Epithelial cell of prostate (primary cell): Measurements from ENCODE around the gene TBCCD1.
"Not testable (repeated sequence)": the region's sequence is repeated elsewhere in the genome, so short reads cannot be mapped to it uniquely, and the experiment has no call there.

Source experiments
- DNase-seq: peaks from one replicate; pipeline ENCODE4 v3.0.0-alpha.2; 2011; ENCODE audit warnings: low read depth, low spot score
- H3K27ac ChIP-seq: fragments of 450-650 bp; 2 replicates; pipeline ENCODE4 v1.5.1; 2017; ENCODE audit warnings: mild to moderate bottlenecking

The TBCCD1 gene

GRCh38 chr3:186564586-186564985, 2.6 kb downstream of the TBCCD1 start:
- no peak overlapping the region for H3K27ac ChIP-seq
- no peak for DNase-seq

GRCh38 chr3:186552408-186553031, 14.6 kb downstream of the TBCCD1 start:
- DNase-seq, result no peak
- no peak overlapping the region for H3K27ac ChIP-seq

GRCh38 chr3:186551387-186551786, 15.8 kb downstream of the TBCCD1 start:
- H3K27ac ChIP-seq, result no peak overlapping the region
- DNase-seq, result no peak

GRCh38 chr3:186549497-186549896, 17.6 kb downstream of the TBCCD1 start:
- H3K27ac ChIP-seq, result no peak overlapping the region
- no peak for DNase-seq

- no peak for DNase-seq
- peak within 1 kb of the TSS; percentile 21 for H3K27ac ChIP-seq
These were observed 22.9 kb downstream of the TBCCD1 start, which contains the start of gene CRYGS for GRCh38 chr3:186544281-186544680. CRYGS (minus strand) TSS chr3:186544380; CDS start chr3:186544326, 54 bp downstream.

GRCh38 chr3:186540835-186541226, 26.3 kb downstream of the TBCCD1 start:
- DNase-seq, result no peak
- H3K27ac ChIP-seq, result peak overlapping the region; percentile 46

- peak; percentile 36 for DNase-seq
- peak overlapping the region; percentile 46 for H3K27ac ChIP-seq
These were observed 26.8 kb downstream of the TBCCD1 start for GRCh38 chr3:186540221-186540834.

- no peak overlapping the region for H3K27ac ChIP-seq
- DNase-seq, result no peak
These were observed 28.4 kb downstream of the TBCCD1 start for GRCh38 chr3:186538779-186539178.

- DNase-seq, result no peak
- no peak overlapping the region for H3K27ac ChIP-seq
These were observed 30.0 kb downstream of the TBCCD1 start for GRCh38 chr3:186536883-186537844.

- H3K27ac ChIP-seq, result no peak overlapping the region
- no peak for DNase-seq
These were observed 32.9 kb downstream of the TBCCD1 start for GRCh38 chr3:186534113-186534669.

GRCh38 chr3:186532598-186533072, 34.5 kb downstream of the TBCCD1 start:
- H3K27ac ChIP-seq, result no peak overlapping the region
- no peak for DNase-seq

- H3K27ac ChIP-seq, DNase-seq: not testable (repeated sequence)
These were observed 35.4 kb downstream of the TBCCD1 start for GRCh38 chr3:186531694-186532093.

- no peak for DNase-seq
- H3K27ac ChIP-seq, result no peak overlapping the region
These were observed 36.7 kb downstream of the TBCCD1 start for GRCh38 chr3:186530415-186530814.

GRCh38 chr3:186529201-186529999, 37.7 kb downstream of the TBCCD1 start:
- DNase-seq, result no peak
- no peak overlapping the region for H3K27ac ChIP-seq

- H3K27ac ChIP-seq, result no peak overlapping the region
These were observed 40.9 kb downstream of the TBCCD1 start for GRCh38 chr3:186526256-186526606.

GRCh38 chr3:186525369-186526255, 41.5 kb downstream of the TBCCD1 start:
- no peak overlapping the region for H3K27ac ChIP-seq
- DNase-seq, result no peak

More at GRCh38 chr3:186526256-186526606, 40.9 kb downstream of the TBCCD1 start:
- no peak for DNase-seq

GRCh38 chr3:186524616-186525015, 42.5 kb downstream of the TBCCD1 start:
- no peak overlapping the region for H3K27ac ChIP-seq
- DNase-seq, result no peak

- H3K27ac ChIP-seq, result no peak overlapping the region
- DNase-seq, result no peak
These were observed 43.7 kb downstream of the TBCCD1 start for GRCh38 chr3:186523434-186523833.

- H3K27ac ChIP-seq, result no peak overlapping the region
- DNase-seq, result no peak
These were observed 44.1 kb downstream of the TBCCD1 start for GRCh38 chr3:186523022-186523421.
